Adrenal gland (tissue), 12 donors: ENCODE results near the gene RAC3. TPM values are rescaled to one million over a fixed set of nuclear protein-coding genes. Genes with fewer than 3 reads are reported as not detected.

Experiments
- DNase-seq, 7 donors: peaks; one replicate each; pipeline ENCODE4 v3.0.0-alpha.2; 2019 to 2020
- H3K27ac ChIP-seq, 5 donors: fragments of 200-600 bp; sonication (generic) in 4 of 5; 1 replicate in 3 of 5; 2 replicates in 2 of 5; pipeline versions ENCODE4 v1.5.1 to v1.8.0; 2016 to 2020; ENCODE audit warnings: mild to moderate bottlenecking in 1 of 5
- H3K27me3 ChIP-seq: fragments of 200-600 bp; 2 replicates; pipeline ENCODE4 v1.8.0; 2021
- H3K36me3 ChIP-seq, 2 donors: fragments of 200-600 bp; replicated peaks in 1 of 2; 1 replicate in 1 of 2; 2 replicates in 1 of 2; pipeline versions ENCODE4 v1.5.1 to v1.8.0; 2018 to 2022
- H3K4me1 ChIP-seq, 2 donors: fragments of 200-600 bp; replicated peaks in 1 of 2; 1 replicate in 1 of 2; 2 replicates in 1 of 2; pipeline versions ENCODE4 v1.5.1 to v1.8.0; 2018 to 2021
- H3K4me3 ChIP-seq, 4 donors: fragments of 200-600 bp; sonication (generic) in 3 of 4; one replicate each; pipeline ENCODE4 v1.5.1; 2016 to 2018
- H3K9me3 ChIP-seq, 3 donors: fragments of 200-600 bp; sonication (generic) in 1 of 3; replicated peaks in 1 of 3; 1 replicate in 2 of 3; 2 replicates in 1 of 3; pipeline versions ENCODE4 v1.5.1 to v1.8.0; 2016 to 2021
- CTCF ChIP-seq, 6 experiments: fragments of 450-650 bp in 4 of 6; fragments of 200-600 bp in 2 of 6; sonication (generic) in 1 of 6; IDR thresholded peaks; 1 replicate in 5 of 6; 2 replicates in 1 of 6; pipeline versions ENCODE4 v1.5.1 to v1.8.0; 2016 to 2021; ENCODE audit warnings: antibody characterized with exemption in 6 of 6, mild to moderate bottlenecking in 2 of 6, moderate library complexity in 1 of 6
- POLR2A ChIP-seq, 2 donors: fragments of 450-650 bp; IDR thresholded peaks; one replicate each; pipeline ENCODE4 v1.6.1; 2017; ENCODE audit warnings: antibody characterized with exemption in 2 of 2, mild to moderate bottlenecking in 2 of 2, moderate library complexity in 1 of 2
- WGBS, 4 donors: extraction: QIAGEN DNeasy Blood & Tissue Kit in 2 of 4; methylation state at CpG; one replicate each; pipeline versions ENCODE4 v1.1.5 to v1.1.7; 2013 to 2017; 5-methylcytosine and 5-hydroxymethylcytosine counted together
- intact Hi-C, 2 donors: fragments of 100-400 bp; cut with DNase I; formaldehyde crosslinking; loops; one replicate each; pipeline versions ENCODE4 v1.14.1 to v1.15.0; 2022 to 2023
- polyA plus RNA-seq, 3 donors: library from polyadenylated mRNA; stranded (reverse); fragments of 200-250 nt in 2 of 3; fragments of 350-450 nt in 1 of 3; fragmentation: Illumina TruSeq in 1 of 3; extraction: RNeasy Lipid Tissue Mini Kit (QIAGEN cat#74804) in 1 of 3; gene quantifications; one replicate each; pipeline ENCODE4 v1.2.3, GENCODE V29; 2013 to 2014
- total RNA-seq, 9 donors: library from RNA; depleted of rRNA in 4 of 9; stranded (reverse); fragments of >200 nt in 4 of 9; fragments of 120-200 nt in 1 of 9; fragmentation: NEBNext Ultra II Directional in 1 of 9; extraction: Animal tissue kit (Norgen Biotek cat#: 25700) in 1 of 9; gene quantifications; one replicate each; pipeline versions ENCODE4 v1.1.0 to v1.2.4, GENCODE V29; 2013 to 2023
- donor health status: healthy with polysubstance abuse.
- donor health status: Bipolar disorder and iron deficiency.
- donor health status: DM: yes; HTN: yes; CAD: no.
- donor health status: DM: no; HTN: no; CAD: no.
- donor health status: DM: no; HTN: no; CAD: no.
- donor health status: DM: yes; HTN: yes; CAD: no.

The RAC3 gene
- total and polyA plus RNA-seq, 12 donors = 1.6 to 13.5 (median 5.1) TPM

DNA sequence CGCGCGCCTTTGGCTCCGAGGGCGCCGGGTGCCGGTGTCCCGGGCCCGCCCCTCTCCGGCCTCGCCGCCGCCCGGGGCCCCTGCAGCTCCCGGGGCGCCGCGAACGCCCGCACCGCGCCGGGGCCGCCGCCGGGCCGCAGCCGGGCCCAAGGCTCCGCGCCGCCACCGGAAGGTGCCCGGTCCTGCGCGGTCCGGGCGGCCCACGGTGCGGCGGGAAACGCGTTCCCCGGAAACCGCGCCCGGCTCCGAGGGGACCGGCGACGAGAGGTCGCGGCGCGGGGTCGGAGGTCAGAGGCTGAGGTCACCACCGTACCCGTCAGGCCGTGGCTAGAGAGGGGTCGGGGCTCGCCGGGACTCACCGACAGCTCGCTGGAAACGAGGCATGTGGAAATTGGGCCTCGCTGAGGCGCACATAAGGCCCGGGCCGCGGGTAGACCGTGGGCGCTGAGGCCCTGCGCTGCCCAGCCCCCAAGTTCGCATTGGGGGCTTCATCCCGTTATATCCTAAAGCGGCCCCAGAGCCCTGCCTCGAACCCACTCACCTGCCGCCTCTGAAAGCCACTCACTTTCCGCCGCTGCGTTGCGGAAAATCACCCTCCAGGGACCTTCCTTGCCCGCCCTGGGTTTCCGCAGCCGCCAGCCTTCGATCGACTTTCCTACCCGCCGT is 34.3 kb downstream of the RAC3 start, which contains the start of gene DUS1L:
Gene DUS1L, minus strand, starts transcription at position 167 of the 666 bp plus-strand sequence. CDS start 745 bp downstream, outside the sequence.
- Histone ChIP-seq H3K9me3 (no peaks in the 10 kb centered on the region), H3K36me3 (peaks cover 0 to 17% of the 10 kb centered on the region in 2 donors), H3K4me3 (peak within 1 kb of the TSS; percentile 34 to 65 (median 57)), H3K27ac (peak within 1 kb of the TSS in 4 of 5 donors; percentile 52 to 87 (median 80)), H3K4me1 (peaks cover 12 to 17% of the 10 kb centered on the region in 2 donors), H3K27me3 (no peaks in the 10 kb centered on the region)
- intact Hi-C loops = no loop called here
- peak; percentile 47 to 72 (median 58) for DNase-seq
- WGBS, 4 donors = 12 to 74% (median 32%) methylated on average over 8 to 88 of the region's 88 CpGs
- TF ChIP-seq CTCF (IDR thresholded peaks at IDR 0.05) (peak in 1 of 6 experiments; percentile 21), POLR2A (IDR thresholded peaks at IDR 0.05) (peak; percentile 28 to 84)

DNA sequence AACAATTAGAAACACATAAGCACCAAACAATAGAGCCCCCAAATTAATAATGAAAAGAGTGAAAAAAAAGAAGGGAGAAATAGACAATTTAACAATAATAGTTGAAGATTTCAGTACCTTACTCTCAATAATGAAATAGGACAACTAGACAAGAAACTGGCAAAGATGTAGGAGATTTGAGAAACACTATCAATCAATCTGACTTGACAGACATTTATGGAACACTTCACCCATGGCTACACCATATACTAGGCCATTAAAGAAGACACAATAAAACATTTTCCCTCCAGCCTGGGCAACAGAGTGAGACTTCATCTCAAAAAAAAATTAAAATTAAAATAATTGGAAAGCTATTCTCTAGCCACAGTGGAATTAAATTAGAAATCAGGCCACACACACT is 39.1 kb downstream of the RAC3 start:
- intact Hi-C loops = no loop called here
- no peak overlapping the region for H3K4me3 ChIP-seq
- peaks cover 5 to 7% of the 10 kb centered on the region in 2 donors for H3K4me1 ChIP-seq
- no peak for DNase-seq
- no peaks in the 10 kb centered on the region for H3K36me3 ChIP-seq
- H3K9me3 ChIP-seq = no peaks in the 10 kb centered on the region
- TF ChIP-seq CTCF (IDR thresholded peaks at IDR 0.05) = no peak
- TF ChIP-seq POLR2A (IDR thresholded peaks at IDR 0.05) = no peak
- no peaks in the 10 kb centered on the region for H3K27me3 ChIP-seq
- H3K27ac ChIP-seq = no peak overlapping the region

DNA sequence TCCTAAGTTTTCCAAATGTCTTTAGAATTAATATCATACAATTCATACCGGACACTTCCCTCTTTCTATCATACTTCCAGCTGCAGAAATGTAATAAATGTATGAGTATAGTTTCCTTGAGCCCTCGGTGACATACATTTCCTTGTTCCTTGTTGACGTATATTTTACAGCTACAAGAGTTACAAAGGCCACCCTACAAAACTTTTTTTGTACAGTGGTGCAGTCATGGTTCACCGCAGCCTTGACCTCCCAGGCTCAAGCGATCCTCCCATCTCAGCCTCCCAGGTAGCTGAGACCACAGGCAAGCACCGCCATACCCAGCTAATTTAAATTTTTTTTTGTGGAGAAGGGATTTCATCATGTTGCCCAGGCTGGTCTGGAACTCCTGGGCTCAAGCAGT is 41.3 kb downstream of the RAC3 start:
- no peak for DNase-seq
- TF ChIP-seq POLR2A (IDR thresholded peaks at IDR 0.05) = no peak
- TF ChIP-seq CTCF (IDR thresholded peaks at IDR 0.05) = no peak
- 79 to 89% (median 84%) methylated on average over 6 of the region's 6 CpGs for WGBS, 4 donors
- intact Hi-C loops = no loop called here
- Histone ChIP-seq H3K27me3 (no peaks in the 10 kb centered on the region), H3K9me3 (no peaks in the 10 kb centered on the region), H3K4me1 (no peaks in the 10 kb centered on the region), H3K27ac (no peak overlapping the region), H3K4me3 (no peak overlapping the region), H3K36me3 (no peaks in the 10 kb centered on the region)

GRCh38 chr17:82073446-82073845 is 42.0 kb downstream of the RAC3 start:
- DNase-seq = no peak
- intact Hi-C loops = no loop called here
- no peak for TF ChIP-seq POLR2A (IDR thresholded peaks at IDR 0.05)
- TF ChIP-seq CTCF (IDR thresholded peaks at IDR 0.05) = no peak
- no peak overlapping the region for H3K27ac ChIP-seq
- H3K27me3 ChIP-seq = no peaks in the 10 kb centered on the region
- WGBS, 4 donors = 81 to 85% (median 83%) methylated on average over 9 of the region's 9 CpGs
- H3K36me3 ChIP-seq = peaks cover 0 to 3% of the 10 kb centered on the region in 2 donors
- H3K9me3 ChIP-seq = no peaks in the 10 kb centered on the region
- no peak overlapping the region for H3K4me3 ChIP-seq
- H3K4me1 ChIP-seq = no peaks in the 10 kb centered on the region
